ENCODE results near the gene ZNF335. TPM values are rescaled to one million over a fixed set of nuclear protein-coding genes. Genes with fewer than 3 reads are reported as not detected.

The ZNF335 gene
- total and polyA plus RNA-seq, 2 of the 13 experiments (the other 11 are each of a cell fraction or from before 2014, with no cell fraction given), result 9.7 to 13.7 TPM

DNA sequence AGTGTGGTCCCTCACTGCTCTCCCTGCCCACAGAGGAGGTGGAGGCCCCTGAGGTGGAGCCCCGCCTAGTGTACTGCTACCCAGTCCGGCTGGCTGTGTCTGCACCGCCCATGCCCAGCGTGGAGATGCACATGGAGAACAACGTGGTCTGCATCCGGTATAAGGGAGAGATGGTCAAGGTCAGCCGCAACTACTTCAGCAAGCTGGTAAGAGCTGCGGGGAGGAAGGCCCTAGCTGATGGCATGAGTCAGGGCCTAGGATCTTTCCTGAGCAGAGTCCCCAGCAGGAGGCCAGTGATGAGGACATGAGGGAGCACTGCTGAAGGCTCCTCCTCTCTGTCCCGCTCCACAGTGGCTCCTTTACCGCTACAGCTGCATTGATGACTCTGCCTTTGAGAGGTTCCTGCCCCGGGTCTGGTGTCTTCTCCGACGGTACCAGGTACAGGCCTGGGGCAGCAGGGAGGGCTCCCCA lies 26.3 kb downstream of the ZNF335 start:
- WGBS (ENCODE audit: low lambda C conversion rate), result 95% methylated on average over 13 of the region's 13 CpGs
- TF ChIP-seq MAZ (IDR thresholded peaks at IDR 0.05; ENCODE audit: borderline replicate concordance, low read depth, low read length) (no peak), MAZ (CRISPR knock-in tag; IDR thresholded peaks at IDR 0.05; ENCODE audit: low read depth) (no peak), HCFC1 (IDR thresholded peaks at IDR 0.05; ENCODE audit: low read depth, low read length) (no peak), ERF (CRISPR knock-in tag; IDR thresholded peaks at IDR 0.05) (no peak), ZNF747 (CRISPR knock-in tag; IDR thresholded peaks at IDR 0.05; ENCODE audit: borderline replicate concordance) (no peak), ZNF350 (CRISPR knock-in tag; IDR thresholded peaks at IDR 0.05; ENCODE audit: borderline replicate concordance, low read depth) (no peak), ZNF552 (CRISPR knock-in tag; IDR thresholded peaks at IDR 0.05; ENCODE audit: borderline replicate concordance) (no peak), SALL1 (CRISPR knock-in tag; IDR thresholded peaks at IDR 0.05) (no peak), NFKB2 (CRISPR knock-in tag; IDR thresholded peaks at IDR 0.05; ENCODE audit: borderline replicate concordance) (0 out of 2 replicates have a peak, but pooled peaks have one; percentile 25), ZMYM2 (CRISPR knock-in tag; IDR thresholded peaks at IDR 0.05) (peak; percentile 36; the same call in 1 of the 2 replicates), ZNF263 (CRISPR knock-in tag; IDR thresholded peaks at IDR 0.05) (peak; percentile 98), ZNF777 (CRISPR knock-in tag; IDR thresholded peaks at IDR 0.05) (0 out of 2 replicates have a peak, but pooled peaks have one; percentile 3), ZBTB38 (CRISPR knock-in tag; IDR thresholded peaks at IDR 0.05) (peak; percentile 77; the same call in 1 of the 2 replicates), ZFP62 (CRISPR knock-in tag; IDR thresholded peaks at IDR 0.05) (no peak)
- TF ChIP-seq, protein P1, sequence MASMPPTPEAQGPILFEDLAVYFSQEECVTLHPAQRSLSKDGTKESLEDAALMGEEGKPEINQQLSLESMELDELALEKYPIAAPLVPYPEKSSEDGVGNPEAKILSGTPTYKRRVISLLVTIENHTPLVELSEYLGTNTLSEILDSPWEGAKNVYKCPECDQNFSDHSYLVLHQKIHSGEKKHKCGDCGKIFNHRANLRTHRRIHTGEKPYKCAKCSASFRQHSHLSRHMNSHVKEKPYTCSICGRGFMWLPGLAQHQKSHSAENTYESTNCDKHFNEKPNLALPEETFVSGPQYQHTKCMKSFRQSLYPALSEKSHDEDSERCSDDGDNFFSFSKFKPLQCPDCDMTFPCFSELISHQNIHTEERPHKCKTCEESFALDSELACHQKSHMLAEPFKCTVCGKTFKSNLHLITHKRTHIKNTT (CRISPR knock-in tag; IDR thresholded peaks at IDR 0.05), result no peak
- TF ChIP-seq, protein P2, sequence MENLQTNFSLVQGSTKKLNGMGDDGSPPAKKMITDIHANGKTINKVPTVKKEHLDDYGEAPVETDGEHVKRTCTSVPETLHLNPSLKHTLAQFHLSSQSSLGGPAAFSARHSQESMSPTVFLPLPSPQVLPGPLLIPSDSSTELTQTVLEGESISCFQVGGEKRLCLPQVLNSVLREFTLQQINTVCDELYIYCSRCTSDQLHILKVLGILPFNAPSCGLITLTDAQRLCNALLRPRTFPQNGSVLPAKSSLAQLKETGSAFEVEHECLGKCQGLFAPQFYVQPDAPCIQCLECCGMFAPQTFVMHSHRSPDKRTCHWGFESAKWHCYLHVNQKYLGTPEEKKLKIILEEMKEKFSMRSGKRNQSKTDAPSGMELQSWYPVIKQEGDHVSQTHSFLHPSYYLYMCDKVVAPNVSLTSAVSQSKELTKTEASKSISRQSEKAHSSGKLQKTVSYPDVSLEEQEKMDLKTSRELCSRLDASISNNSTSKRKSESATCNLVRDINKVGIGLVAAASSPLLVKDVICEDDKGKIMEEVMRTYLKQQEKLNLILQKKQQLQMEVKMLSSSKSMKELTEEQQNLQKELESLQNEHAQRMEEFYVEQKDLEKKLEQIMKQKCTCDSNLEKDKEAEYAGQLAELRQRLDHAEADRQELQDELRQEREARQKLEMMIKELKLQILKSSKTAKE (CRISPR knock-in tag; IDR thresholded peaks at IDR 0.05; ENCODE audit: borderline replicate concordance), result peak; percentile 33; the same call in 1 of the 2 replicates
- TF ChIP-seq, protein P3, sequence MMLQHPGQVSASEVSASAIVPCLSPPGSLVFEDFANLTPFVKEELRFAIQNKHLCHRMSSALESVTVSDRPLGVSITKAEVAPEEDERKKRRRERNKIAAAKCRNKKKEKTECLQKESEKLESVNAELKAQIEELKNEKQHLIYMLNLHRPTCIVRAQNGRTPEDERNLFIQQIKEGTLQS (CRISPR knock-in tag; IDR thresholded peaks at IDR 0.05), result 0 out of 2 replicates have a peak, but pooled peaks have one; percentile 10
- TF ChIP-seq, protein P4, sequence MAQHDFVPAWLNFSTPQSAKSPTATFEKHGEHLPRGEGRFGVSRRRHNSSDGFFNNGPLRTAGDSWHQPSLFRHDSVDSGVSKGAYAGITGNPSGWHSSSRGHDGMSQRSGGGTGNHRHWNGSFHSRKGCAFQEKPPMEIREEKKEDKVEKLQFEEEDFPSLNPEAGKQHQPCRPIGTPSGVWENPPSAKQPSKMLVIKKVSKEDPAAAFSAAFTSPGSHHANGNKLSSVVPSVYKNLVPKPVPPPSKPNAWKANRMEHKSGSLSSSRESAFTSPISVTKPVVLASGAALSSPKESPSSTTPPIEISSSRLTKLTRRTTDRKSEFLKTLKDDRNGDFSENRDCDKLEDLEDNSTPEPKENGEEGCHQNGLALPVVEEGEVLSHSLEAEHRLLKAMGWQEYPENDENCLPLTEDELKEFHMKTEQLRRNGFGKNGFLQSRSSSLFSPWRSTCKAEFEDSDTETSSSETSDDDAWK (CRISPR knock-in tag; IDR thresholded peaks at IDR 0.05), result no peak
- TF ChIP-seq, protein P5, sequence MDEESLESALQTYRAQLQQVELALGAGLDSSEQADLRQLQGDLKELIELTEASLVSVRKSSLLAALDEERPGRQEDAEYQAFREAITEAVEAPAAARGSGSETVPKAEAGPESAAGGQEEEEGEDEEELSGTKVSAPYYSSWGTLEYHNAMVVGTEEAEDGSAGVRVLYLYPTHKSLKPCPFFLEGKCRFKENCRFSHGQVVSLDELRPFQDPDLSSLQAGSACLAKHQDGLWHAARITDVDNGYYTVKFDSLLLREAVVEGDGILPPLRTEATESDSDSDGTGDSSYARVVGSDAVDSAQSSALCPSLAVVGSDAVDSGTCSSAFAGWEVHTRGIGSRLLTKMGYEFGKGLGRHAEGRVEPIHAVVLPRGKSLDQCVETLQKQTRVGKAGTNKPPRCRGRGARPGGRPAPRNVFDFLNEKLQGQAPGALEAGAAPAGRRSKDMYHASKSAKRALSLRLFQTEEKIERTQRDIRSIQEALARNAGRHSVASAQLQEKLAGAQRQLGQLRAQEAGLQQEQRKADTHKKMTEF (CRISPR knock-in tag; IDR thresholded peaks at IDR 0.05), result no peak

More for the DNA sequence above, 26.3 kb downstream of the ZNF335 start:
- in situ Hi-C loops (cut with HindIII; ENCODE audit: extremely low pct_ligation_motif_present, low pct_unique_long_range_greater_than_20kb), result loop anchor here (5.0 kb wide), 1 partner anchor 118 kb away; the partner anchor contains the start of gene TNNC2
- no peak for DNase-seq (ENCODE audit: low spot score)
- Histone ChIP-seq H3K9ac (ENCODE audit: insufficient read depth, low read depth, low read length) (peak overlapping the region; percentile 47; the same call in 1 of the 2 replicates), H4K20me1 (ENCODE audit: insufficient read depth, low read length) (no peaks in the 10 kb centered on the region), H3K4me3 (replicated peaks in 1 of 3; ENCODE audit: insufficient read depth in 1 of 3, low read depth in 2 of 3, low read length in 3 of 3) (no peak overlapping the region), H2AFZ (ENCODE audit: low read length) (no peak overlapping the region), H3K79me2 (ENCODE audit: insufficient read depth, low read length) (no peaks in the 10 kb centered on the region), H3K27ac (ENCODE audit: extremely low read length, insufficient read depth, low read length) (peak overlapping the region; percentile 65), H3K4me1 (ENCODE audit: insufficient read depth, low read length) (peaks cover 30% of the 10 kb centered on the region), H3K4me2 (ENCODE audit: low read depth, low read length) (peak overlapping the region; percentile 5; the same call in 1 of the 2 replicates), H3K9me3 (ENCODE audit: low read length) (no peaks in the 10 kb centered on the region), H3K27me3 (ENCODE audit: control insufficient read depth in 1 of 2, insufficient read depth in 2 of 2, low read length in 2 of 2) (no peaks in the 10 kb centered on the region), H3K36me3 (replicated peaks in 1 of 2; ENCODE audit: control insufficient read depth in 1 of 2, insufficient read depth in 2 of 2, low read length in 2 of 2) (peaks cover 54 to 80% of the 10 kb centered on the region in 2 experiments)
- POLR2A ChIA-PET, result interaction anchor here (0.6 to 7.7 kb wide), 23 partner anchors 10 to 602 kb away, joined by 3 to 201 read pairs (median 6); partner anchors contain the start of genes CTSA, DNTTIP1, NEURL2 and PCIF1
- intact Hi-C loops (cut with micrococcal nuclease; ENCODE audit: unreplicated experiment), result loop anchor here (1.0 kb wide), 1 partner anchor 55 kb away; no protein-coding TSS in a partner anchor
- BruUV-seq (replicated peaks), result no TSS peak
- CTCF ChIA-PET (ENCODE audit: low intra/inter-chr PET ratio, low total read pairs), result interaction anchor here (1.4 kb wide), 1 partner anchor 12 kb away, joined by 3 read pairs; no protein-coding TSS in a partner anchor
- ATAC-seq, result peak; percentile 11
- FAIRE-seq, result no peak

Measured in HepG2 (cell line).